Measurements from ENCODE around the gene OGDHL.
"Not testable (repeated sequence)": the region's sequence is repeated elsewhere in the genome, so short reads cannot be mapped to it uniquely, and the experiment has no call there.

OGDHL gene

DNA sequence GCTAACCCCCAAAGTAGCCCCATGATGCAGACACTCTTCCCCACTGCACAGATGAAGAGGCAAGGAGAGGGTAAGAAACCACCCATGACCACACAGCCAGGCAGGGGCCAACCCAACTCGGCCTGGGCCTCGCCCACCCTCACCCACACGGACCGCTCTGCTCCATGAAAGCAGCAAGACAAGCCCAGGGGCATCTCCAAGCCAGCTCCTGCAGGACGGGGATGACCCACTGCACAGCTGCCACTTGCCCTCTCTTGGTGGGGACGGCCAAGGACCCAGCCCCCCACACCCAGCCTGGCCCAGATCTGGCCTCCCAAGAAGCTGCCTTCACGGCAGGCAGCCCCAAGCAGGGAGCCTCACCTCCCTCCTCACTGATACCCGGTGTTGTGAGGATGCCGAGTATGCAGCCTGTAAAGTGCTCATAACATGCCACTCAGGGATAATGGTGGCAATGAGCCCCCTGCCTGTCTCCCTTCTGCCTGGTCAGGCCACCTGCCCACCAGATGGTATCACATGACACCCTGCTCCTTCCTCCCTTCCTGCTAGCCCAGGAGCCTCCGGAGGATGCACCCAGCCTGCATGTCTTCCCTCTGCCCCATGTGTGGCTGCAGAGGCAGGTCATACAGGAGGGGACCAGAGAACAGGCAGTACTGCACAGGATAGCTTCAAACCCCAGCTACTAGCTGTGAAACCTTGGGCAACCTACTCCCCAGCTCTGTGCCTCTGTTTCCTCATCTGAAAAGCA is 23.3 kb downstream of the OGDHL start:
- no peak for DNase-seq

DNA sequence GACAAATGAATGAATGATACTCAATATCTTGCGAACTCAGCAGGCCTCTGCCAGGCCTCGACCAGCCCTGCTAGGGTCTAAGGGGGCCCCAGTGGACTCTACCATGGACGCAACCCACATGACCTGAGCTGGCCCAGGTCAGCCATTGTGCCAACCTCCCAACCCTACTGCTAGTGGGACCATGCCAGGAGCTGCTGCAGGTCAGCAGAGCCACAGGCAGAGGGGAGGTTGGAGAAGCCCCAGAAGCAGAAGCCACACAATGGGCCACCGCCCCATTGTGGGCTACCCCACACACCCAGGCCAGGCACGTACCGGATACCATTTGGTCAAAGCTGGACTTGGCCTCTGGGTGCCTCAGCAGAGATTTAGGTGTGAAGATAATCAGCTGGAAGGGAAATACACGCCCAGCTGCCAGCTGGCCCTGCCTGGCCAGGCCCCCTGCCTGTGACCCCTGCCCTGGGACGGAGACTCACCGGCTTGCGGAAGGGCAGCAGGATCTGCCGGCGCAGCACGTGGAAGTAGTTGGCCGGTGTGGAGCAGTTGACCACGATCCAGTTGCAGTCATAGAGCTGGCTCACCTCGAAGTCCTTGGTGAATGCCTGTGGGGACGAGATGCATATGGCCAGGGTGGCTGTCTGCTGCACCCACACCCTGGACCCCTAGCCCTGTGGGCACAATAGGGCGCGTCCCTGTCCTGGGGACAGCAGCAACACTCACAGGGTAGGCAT is 24.5 kb downstream of the OGDHL start:
- DNase-seq, result no peak

DNA sequence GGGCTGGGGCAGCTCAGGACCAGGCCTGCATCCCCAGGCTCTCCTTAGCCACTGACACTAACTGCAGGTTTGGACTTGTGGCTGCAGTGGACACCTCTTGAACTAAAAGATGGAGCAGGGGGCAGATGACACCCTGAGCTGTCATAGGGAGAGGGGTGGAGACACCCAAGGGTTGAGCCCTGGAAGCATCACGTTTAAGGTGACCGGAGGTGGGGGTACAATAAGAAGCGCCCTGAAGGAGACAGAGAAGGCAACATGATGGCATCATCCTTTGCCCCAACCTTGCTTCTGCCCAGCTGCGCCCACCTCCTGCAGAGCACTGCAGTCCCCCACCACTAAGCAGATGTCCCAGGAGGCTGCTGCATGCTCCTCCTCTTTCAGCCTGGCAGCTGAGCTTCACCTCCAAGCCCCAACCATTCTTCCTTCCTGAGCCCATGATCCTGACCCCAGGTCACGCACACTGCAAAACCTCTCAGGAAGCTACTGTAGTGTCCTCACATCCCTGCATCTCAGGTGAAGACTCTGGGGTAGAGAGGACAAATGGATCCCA is 25.5 kb downstream of the OGDHL start:
- DNase-seq, result no peak

- DNase-seq, result no peak
Observed at GRCh38 chr10:49735848-49736563, 26.1 kb downstream of the OGDHL start.

DNA sequence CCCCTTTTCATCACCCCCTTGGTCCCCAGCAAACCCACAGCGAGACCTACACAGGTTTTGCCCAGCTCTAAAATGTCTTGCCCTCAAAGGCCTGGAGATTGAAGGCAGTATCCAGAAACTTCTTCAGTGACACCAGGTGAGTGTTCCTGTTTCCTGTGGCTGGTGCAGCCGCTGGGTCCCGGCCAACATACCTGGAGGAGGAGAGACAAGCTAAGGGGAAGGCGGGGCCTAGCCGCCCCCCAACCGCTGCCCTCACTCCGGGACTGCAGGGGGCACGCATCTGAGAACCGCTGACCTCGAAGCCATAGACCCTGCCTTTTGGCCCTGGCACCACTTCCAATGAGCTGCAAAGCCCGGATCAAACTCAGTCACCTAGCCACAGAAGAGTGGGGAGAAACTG is 27.0 kb downstream of the OGDHL start:
- DNase-seq, result no peak

DNA sequence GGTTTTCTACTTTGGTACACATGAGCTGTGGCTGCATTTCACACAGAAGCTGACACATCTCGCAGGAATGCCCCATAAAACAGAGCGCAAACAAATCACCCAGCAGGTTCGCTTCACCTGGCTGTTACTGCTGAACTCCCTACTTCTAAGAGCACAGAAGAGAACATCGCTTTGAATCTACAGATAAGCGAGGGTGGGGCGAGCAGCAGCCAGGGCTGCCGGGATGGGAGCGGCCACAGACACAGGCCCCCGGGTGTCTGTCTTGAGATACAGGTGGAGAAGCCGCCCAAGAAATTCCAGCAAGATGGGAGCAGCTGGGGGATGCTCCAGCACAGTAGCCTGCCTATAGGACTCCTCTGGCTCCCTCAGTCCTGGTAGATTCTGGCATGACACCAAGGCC is 27.4 kb downstream of the OGDHL start:
- DNase-seq, result no peak

GRCh38 chr10:49733866-49734265 is 28.3 kb downstream of the OGDHL start:
- no peak for DNase-seq

DNA sequence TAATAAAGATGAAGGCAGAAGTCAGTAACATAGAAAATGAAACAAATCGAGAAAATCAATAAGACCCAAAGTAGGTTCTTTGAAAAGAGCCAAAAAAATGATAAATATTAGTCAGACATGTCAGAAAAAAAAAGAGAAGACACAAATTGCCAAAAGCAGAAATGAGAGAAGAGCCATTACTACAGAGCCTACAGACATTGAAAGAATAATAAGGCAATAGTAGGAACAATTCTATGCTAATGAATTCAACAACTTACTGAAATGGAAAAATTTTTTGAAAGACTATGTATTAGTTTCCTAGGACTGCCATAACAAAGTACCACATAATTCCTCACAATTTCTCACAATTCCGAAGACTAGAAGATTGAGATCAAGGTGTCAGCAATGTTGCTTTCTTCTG is 35.5 kb downstream of the OGDHL start:
- DNase-seq, result no peak

DNA sequence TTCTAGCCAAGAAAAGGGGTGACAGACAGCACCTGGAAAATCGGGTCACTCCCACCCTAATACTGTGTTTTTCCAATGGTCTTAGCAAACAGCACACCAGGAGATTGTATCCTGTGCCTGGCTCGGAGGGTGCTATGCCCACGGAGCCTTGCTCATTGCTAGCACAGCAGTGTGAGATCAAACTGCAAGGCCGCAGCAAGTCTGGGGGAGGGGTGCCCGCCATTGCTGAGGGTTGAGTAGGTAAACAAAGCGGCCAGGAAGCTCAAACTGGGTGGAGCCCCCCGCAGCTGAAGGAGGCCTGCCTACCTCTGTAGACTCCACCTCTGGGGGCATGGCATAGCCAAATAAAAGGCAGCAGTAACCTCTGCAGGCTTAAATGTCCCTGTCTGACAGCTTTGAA is 47.0 kb downstream of the OGDHL start:
- DNase-seq, result not testable (repeated sequence)

- no peak for DNase-seq
Observed at GRCh38 chr10:49713266-49713665, 48.9 kb downstream of the OGDHL start.

- no peak for DNase-seq
Observed at GRCh38 chr10:49711481-49711880, 50.6 kb downstream of the OGDHL start.

- no peak for DNase-seq
Observed at GRCh38 chr10:49710966-49711365, 51.2 kb downstream of the OGDHL start.

DNA sequence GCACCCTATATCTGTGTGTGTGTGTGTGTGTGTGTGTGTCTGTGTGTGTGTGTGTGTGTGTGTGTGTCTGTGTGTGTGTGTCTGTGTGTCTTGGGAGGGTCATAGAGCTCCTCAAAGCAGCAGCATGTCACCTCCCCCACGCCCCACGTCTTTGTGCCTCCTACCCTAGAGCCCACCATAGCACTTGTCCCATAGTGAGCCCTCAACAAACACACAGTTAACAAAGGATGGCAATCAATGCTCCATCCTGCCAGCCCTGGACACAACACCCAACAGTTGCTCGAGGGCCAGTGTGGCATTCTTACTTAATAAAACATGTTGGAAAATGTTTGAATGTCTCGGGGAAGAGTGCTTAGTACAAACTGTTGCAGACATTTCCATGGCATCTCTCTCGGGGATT is 52.2 kb downstream of the OGDHL start:
- no peak for DNase-seq

- DNase-seq, result no peak
Observed at GRCh38 chr10:49707585-49707984, 54.5 kb downstream of the OGDHL start.

- DNase-seq, result no peak
Observed at GRCh38 chr10:49700997-49701396, 61.1 kb downstream of the OGDHL start.

- no peak for DNase-seq
Observed at GRCh38 chr10:49700211-49700610, 61.9 kb downstream of the OGDHL start.

GRCh38 chr10:49698679-49699078 is 63.4 kb downstream of the OGDHL start:
- no peak for DNase-seq

GRCh38 chr10:49696311-49696710 is 65.8 kb downstream of the OGDHL start:
- DNase-seq, result no peak

- DNase-seq, result no peak
Observed at GRCh38 chr10:49694466-49694865, 67.7 kb downstream of the OGDHL start.

GRCh38 chr10:49691588-49691987 is 70.5 kb downstream of the OGDHL start:
- DNase-seq, result no peak

- no peak for DNase-seq
Observed at GRCh38 chr10:49690698-49691356, 71.3 kb downstream of the OGDHL start.

- DNase-seq, result no peak
Observed at GRCh38 chr10:49689882-49690510, 72.1 kb downstream of the OGDHL start.

DNA sequence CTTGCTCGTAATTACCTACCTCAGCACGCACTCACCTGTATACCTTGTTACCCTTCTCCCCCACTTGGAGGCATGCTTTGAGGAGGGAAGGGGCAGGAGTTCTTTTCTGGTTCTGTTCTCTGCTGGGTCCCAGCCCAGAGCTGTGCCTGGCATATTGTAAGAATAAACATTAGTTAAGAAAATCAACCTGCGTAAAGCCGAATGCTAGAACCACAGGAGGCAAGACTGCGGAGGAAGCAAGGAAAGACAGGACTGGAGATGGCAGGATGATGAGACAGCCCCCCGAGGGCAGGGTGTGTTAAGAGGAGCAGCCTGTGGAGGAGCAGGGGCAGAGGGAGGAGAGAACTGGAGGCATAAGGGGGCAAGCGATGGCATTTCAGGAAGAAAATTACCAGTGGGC is 73.2 kb downstream of the OGDHL start:
- no peak for DNase-seq
